IMR-90 (cell line): ENCODE measurements around the gene S100A2. TPM values are rescaled to one million over a fixed set of nuclear protein-coding genes. Genes with fewer than 3 reads are reported as not detected.
A peak's percentile ranks its signal among the peaks of the same experiment; 100 is the strongest.

Experiments
- ATAC-seq: fragments of 200-7000 bp; cut with Tn5 transposase; 2 replicates; pipeline ENCODE4 v1.9.1; 2020; ENCODE audit warnings: low read depth, mild to moderate bottlenecking, moderate library complexity
- BruUV-seq: library from RNA; stranded (reverse); fragments of 400-500 nt; replicated peaks from 2 replicates; lab custom pipeline; 2021; lab: Mats Ljungman, UMichigan
- CTCF ChIA-PET: fragments of 300-600 bp; formaldehyde crosslinking; extraction: SDS; loops from one replicate; lab custom pipeline; 2021; ENCODE audit warnings: antibody characterized with exemption; lab: Yijun Ruan, JAX
- POLR2A ChIA-PET: fragments of 300-600 bp; sonication (Branson Sonifier 250); formaldehyde crosslinking; loops from one replicate; lab custom pipeline; 2022; ENCODE audit warnings: antibody characterized with exemption; ENCODE audit not compliant: unreplicated experiment; lab: Charles Lee
- DNase-seq: peaks from one replicate; pipeline ENCODE4 v3.0.0; 2013
- H2AFZ ChIP-seq: replicated peaks from 2 replicates; pipeline ENCODE3; 2013; ENCODE audit warnings: low read length, mild to moderate bottlenecking; ENCODE audit not compliant: poor library complexity
- H2AK5ac ChIP-seq: 2 replicates; pipeline ENCODE4 v1.6.1; 2013; ENCODE audit warnings: low read depth, low read length, inconsistent platforms
- H2AK9ac ChIP-seq: replicated peaks from 2 replicates; pipeline ENCODE3; 2013; ENCODE audit warnings: mild to moderate bottlenecking, low read depth, low read length, moderate library complexity; ENCODE audit not compliant: poor library complexity
- H2BK120ac ChIP-seq: 2 replicates; pipeline ENCODE4 v1.6.1; 2013; ENCODE audit warnings: low read depth, low read length, inconsistent platforms
- H2BK15ac ChIP-seq: 3 replicates; pipeline ENCODE4 v1.6.1; 2013; ENCODE audit warnings: low read depth, low read length, inconsistent platforms
- H2BK20ac ChIP-seq: 2 replicates; pipeline ENCODE4 v1.6.1; 2013; ENCODE audit warnings: low read depth, mild to moderate bottlenecking, inconsistent platforms, low read length, moderate library complexity
- H2BK5ac ChIP-seq: 2 replicates; pipeline ENCODE4 v1.6.1; 2013; ENCODE audit warnings: mild to moderate bottlenecking, low read depth, low read length, inconsistent platforms; ENCODE audit not compliant: poor library complexity, severe bottlenecking
- H3K14ac ChIP-seq: replicated peaks from 2 replicates; pipeline ENCODE4 v1.6.1; 2013; ENCODE audit warnings: low read depth, low read length, inconsistent platforms
- H3K18ac ChIP-seq: 2 replicates; pipeline ENCODE4 v1.6.1; 2013; ENCODE audit warnings: low read depth, low read length, control low read depth
- H3K23ac ChIP-seq: 2 replicates; pipeline ENCODE4 v1.6.1; 2013; ENCODE audit warnings: low read depth, low read length, inconsistent platforms
- H3K27ac ChIP-seq: 2 replicates; pipeline ENCODE4 v1.5.1; 2013; ENCODE audit warnings: mild to moderate bottlenecking, control low read depth, low read length; ENCODE audit not compliant: insufficient read depth
- H3K27me3 ChIP-seq: 2 replicates; pipeline ENCODE4 v1.6.1; 2013; ENCODE audit warnings: low read length; ENCODE audit not compliant: control insufficient read depth, insufficient read depth
- H3K36me3 ChIP-seq: 2 replicates; pipeline ENCODE4 v1.6.1; 2013; ENCODE audit warnings: low read length, mixed read lengths; ENCODE audit not compliant: control insufficient read depth, insufficient read depth
- H3K4ac ChIP-seq: 2 replicates; pipeline ENCODE4 v1.6.1; 2013; ENCODE audit warnings: low read depth, low read length, inconsistent platforms
- H3K4me1 ChIP-seq: 2 replicates; pipeline ENCODE4 v1.6.1; 2013; ENCODE audit warnings: low read length, mixed read lengths; ENCODE audit not compliant: control insufficient read depth, insufficient read depth
- H3K4me2 ChIP-seq: 2 replicates; pipeline ENCODE4 v1.6.1; 2013; ENCODE audit warnings: low read depth, mild to moderate bottlenecking, control low read depth, low read length, moderate library complexity
- H3K4me3 ChIP-seq: 2 replicates; pipeline ENCODE4 v1.5.1; 2013; ENCODE audit warnings: low read depth, mild to moderate bottlenecking, control low read depth, low read length, moderate library complexity; ENCODE audit not compliant: insufficient read depth
- H3K56ac ChIP-seq: 2 replicates; pipeline ENCODE4 v1.6.1; 2013; ENCODE audit warnings: low read length, inconsistent platforms; ENCODE audit not compliant: insufficient read depth; ENCODE audit errors: extremely low read depth
- H3K79me1 ChIP-seq, 2 experiments: 2 replicates each; pipeline ENCODE4 v1.6.1; 2013; ENCODE audit warnings: low read length in 2 of 2, inconsistent platforms in 1 of 2, low read depth in 1 of 2
- H3K9ac ChIP-seq: 2 replicates; pipeline ENCODE4 v1.6.1; 2013; ENCODE audit warnings: low read depth, low read length, control low read depth
- H3K9me1 ChIP-seq: 2 replicates; pipeline ENCODE4 v1.6.1; 2013; ENCODE audit warnings: low read length, inconsistent platforms; ENCODE audit not compliant: insufficient read depth
- H3K9me3 ChIP-seq: 2 replicates; pipeline ENCODE4 v1.6.1; 2013; ENCODE audit warnings: low read length; ENCODE audit not compliant: control insufficient read depth, insufficient read depth
- H4K20me1 ChIP-seq: 2 replicates; pipeline ENCODE4 v1.6.1; 2013; ENCODE audit warnings: low read length, inconsistent platforms; ENCODE audit not compliant: insufficient read depth
- H4K5ac ChIP-seq: 2 replicates; pipeline ENCODE4 v1.6.1; 2013; ENCODE audit warnings: mild to moderate bottlenecking, low read depth, low read length, control low read depth
- H4K8ac ChIP-seq, 2 experiments: 2 replicates each; pipeline ENCODE4 v1.6.1; 2013; ENCODE audit warnings: low read depth in 2 of 2, low read length in 2 of 2, control low read depth in 1 of 2, inconsistent platforms in 1 of 2
- H4K91ac ChIP-seq: 2 replicates; pipeline ENCODE4 v1.6.1; 2013; ENCODE audit warnings: low read depth, low read length, inconsistent platforms; ENCODE audit not compliant: insufficient read depth
- BHLHE40 ChIP-seq: fragments of 150-350 bp; IDR thresholded peaks from 2 replicates; pipeline ENCODE4 v1.6.1; 2016; ENCODE audit warnings: mild to moderate bottlenecking, low read depth, low read length
- CEBPB ChIP-seq: IDR thresholded peaks from 2 replicates; pipeline ENCODE4 v1.6.1; 2012; ENCODE audit warnings: low read depth, low read length, improper control_type of control experiment
- CHD1 ChIP-seq: IDR thresholded peaks from 2 replicates; pipeline ENCODE4 v1.6.1; 2012; ENCODE audit warnings: low read depth, low read length, improper control_type of control experiment
- CTCF ChIP-seq: conservative IDR thresholded peaks from 2 replicates; pipeline ENCODE4 v1.5.1; 2012; ENCODE audit warnings: mild to moderate bottlenecking, low read depth, low read length, improper control_type of control experiment
- ELK1 ChIP-seq: fragments of 150-350 bp; IDR thresholded peaks from 2 replicates; pipeline ENCODE4 v1.6.1; 2016; ENCODE audit warnings: low read depth, mild to moderate bottlenecking, low read length, moderate library complexity, borderline replicate concordance
- FOS ChIP-seq: fragments of 150-350 bp; IDR thresholded peaks from 2 replicates; pipeline ENCODE4 v1.6.1; 2016; ENCODE audit warnings: low read depth, low read length
- MAFK ChIP-seq: IDR thresholded peaks from 2 replicates; pipeline ENCODE4 v1.6.1; 2012; ENCODE audit warnings: low read depth, low read length, improper control_type of control experiment
- MAZ ChIP-seq: IDR thresholded peaks from 2 replicates; pipeline ENCODE4 v1.6.1; 2012; ENCODE audit warnings: low read depth, mild to moderate bottlenecking, low read length, improper control_type of control experiment, moderate library complexity, borderline replicate concordance
- POLR2A ChIP-seq: IDR thresholded peaks from 2 replicates; pipeline ENCODE4 v1.6.1; 2012; ENCODE audit warnings: mild to moderate bottlenecking, low read depth, low read length
- RAD21 ChIP-seq: IDR thresholded peaks from 2 replicates; pipeline ENCODE4 v1.6.1; 2012; ENCODE audit warnings: low read length, improper control_type of control experiment
- RCOR1 ChIP-seq: IDR thresholded peaks from 2 replicates; pipeline ENCODE4 v1.6.1; 2012; ENCODE audit warnings: mild to moderate bottlenecking, low read length, improper control_type of control experiment; ENCODE audit not compliant: insufficient replicate concordance
- RFX5 ChIP-seq: IDR thresholded peaks from 2 replicates; pipeline ENCODE4 v1.8.0; 2012; ENCODE audit warnings: low read depth, mild to moderate bottlenecking, low read length, moderate library complexity
- SMC3 ChIP-seq: fragments of 150-350 bp; IDR thresholded peaks from 2 replicates; pipeline ENCODE4 v1.6.1; 2016; ENCODE audit warnings: low read depth, mild to moderate bottlenecking, antibody characterized with exemption, low read length, moderate library complexity
- WGBS, 2 experiments: methylation state at CpG; one replicate each; pipeline versions ENCODE4 v1.1.5 to v1.1.7; 2013; ENCODE audit warnings: missing lambda C conversion rate in 2 of 2; ENCODE audit not compliant: insufficient read length in 1 of 2; ENCODE audit errors: extremely low coverage in 2 of 2; 5-methylcytosine and 5-hydroxymethylcytosine counted together
- dilution Hi-C: fragments of 300-500 bp; cut with HindIII; formaldehyde crosslinking; loops from one replicate; pipeline ENCODE4 v1.14.3; 2018; ENCODE audit warnings: low sequenced_read_pairs; ENCODE audit not compliant: unreplicated experiment
- in situ Hi-C: fragments of 300-500 bp; cut with MboI; formaldehyde crosslinking; loops from 3 replicates; pipeline ENCODE4 v1.14.3; 2019; ENCODE audit warnings: low sequenced_read_pairs, inconsistent platforms, mixed read lengths
- intact Hi-C: fragments of 100-400 bp; cut with micrococcal nuclease; formaldehyde crosslinking; loops from 2 replicates; pipeline ENCODE4 v1.10.0; 2022
- polyA plus RNA-seq, 3 experiments: library from polyadenylated mRNA; depleted of rRNA; stranded (reverse); fragments of >200 nt; gene quantifications; 2 replicates each; pipeline ENCODE4 v1.2.3, GENCODE V29; 2012; ENCODE audit warnings: low replicate concordance in 1 of 3
- total RNA-seq: library from RNA; depleted of rRNA; stranded (reverse); fragments of >200 nt; gene quantifications from 2 replicates; pipeline ENCODE4 v1.2.3, GENCODE V29; 2012

Gene S100A2
- total and polyA plus RNA-seq, 2 of the 4 experiments (the other 2 are of a cell fraction) = 3.6 to 7.9 TPM

GRCh38 chr1:153572569-153573015, 6.9 kb upstream of the S100A2 start (continued):
- no peak; the same call in 1 of the 2 replicates for TF ChIP-seq CEBPB
- peak; percentile 49; the same call in 1 of the 2 replicates for TF ChIP-seq FOS

- Histone ChIP-seq H3K56ac (no peak overlapping the region; the same call in 1 of the 2 replicates), H3K9ac (no peak overlapping the region), H3K18ac (no peak overlapping the region), H2BK120ac (peak overlapping the region; percentile 94), H4K5ac (no peak overlapping the region), H2AK5ac (peak overlapping the region; percentile 90), H2BK5ac (peak overlapping the region; percentile 24), H3K27ac (no peak overlapping the region), H4K20me1 (no peaks in the 10 kb centered on the region), H3K4me1 (peaks cover 21% of the 10 kb centered on the region), H3K36me3 (no peaks in the 10 kb centered on the region), H3K23ac (peak overlapping the region; percentile 13; the same call in 1 of the 2 replicates), H3K27me3 (no peaks in the 10 kb centered on the region), H3K4me2 (no peak overlapping the region), H3K4me3 (no peak overlapping the region), H3K9me1 (peaks cover 22% of the 10 kb centered on the region), H2AK9ac (peak overlapping the region; percentile 90), H3K79me1 (peaks cover 0 to 22% of the 10 kb centered on the region in 2 experiments; a peak in 2 of 4 replicates), H4K91ac (peak overlapping the region; percentile 61; the same call in 1 of the 2 replicates), H4K8ac (peak overlapping the region in 1 of 2 experiments; percentile 67; a peak in 1 of 4 replicates), H3K4ac (peak overlapping the region; percentile 74), H2BK20ac (peak overlapping the region; percentile 22), H2AFZ (peak overlapping the region; percentile 78), H3K9me3 (no peaks in the 10 kb centered on the region), H3K14ac (peak overlapping the region; percentile 34; the same call in 1 of the 2 replicates), H2BK15ac (peak overlapping the region; percentile 51; the same call in 2 of the 3 replicates)
- in situ Hi-C loops (no loop called here), dilution Hi-C loops (no loop called here), intact Hi-C loops (loop anchor here (1.0 to 2.0 kb wide), 8 partner anchors 41 to 178 kb away; partner anchors contain the start of genes CHTOP, ILF2, S100A13 and S100A16)
- CTCF ChIA-PET = interaction anchor here (1.0 to 2.3 kb wide), 10 partner anchors 21 to 88 kb away, joined by 3 to 16 read pairs (median 4); partner anchors contain the start of gene S100A13
- no TSS peak for BruUV-seq
- POLR2A ChIA-PET = interaction anchor here (0.6 to 1.9 kb wide), 3 partner anchors 36 to 62 kb away, joined by 3 to 7 read pairs (median 3); partner anchors contain the start of genes S100A13 and S100A6
- no peak for DNase-seq
- ATAC-seq = no peak
- no CpG with 5 or more reads among the region's 7 CpGs for WGBS, 2 experiments
- TF ChIP-seq MAFK = no peak
- no peak for TF ChIP-seq SMC3
- TF ChIP-seq MAZ = no peak
- TF ChIP-seq RAD21 = no peak
- no peak for TF ChIP-seq FOS
- TF ChIP-seq CEBPB = no peak
- TF ChIP-seq CTCF = no peak
- TF ChIP-seq RFX5 = no peak
- TF ChIP-seq CHD1 = no peak
- no peak for TF ChIP-seq BHLHE40
- no peak for TF ChIP-seq RCOR1
- no peak for TF ChIP-seq ELK1
- TF ChIP-seq POLR2A = no peak
Observed at GRCh38 chr1:153571706-153572105, 6.1 kb upstream of the S100A2 start.
